CD14-positive monocyte (primary cell): Measurements from ENCODE around the gene EPS8L3. TPM values are rescaled to one million over a fixed set of nuclear protein-coding genes. Genes with fewer than 3 reads are reported as not detected.

Experiments
- DNase-seq, 3 donors: peaks; one replicate each; pipeline ENCODE4 v3.0.0-alpha.2; 2011 to 2022
- H2AFZ ChIP-seq: 2 replicates; pipeline ENCODE4 v1.6.0; 2012; ENCODE audit warnings: mild to moderate bottlenecking, low read depth, low read length, inconsistent platforms; ENCODE audit not compliant: insufficient read depth, poor library complexity, severe bottlenecking
- H3K27ac ChIP-seq, 2 donors: 1 replicate in 1 of 2; 2 replicates in 1 of 2; pipeline ENCODE4 v1.5.1; 2012 to 2013; ENCODE audit warnings: low read length in 2 of 2, control low read depth in 1 of 2, inconsistent platforms in 1 of 2, low read depth in 1 of 2, mild to moderate bottlenecking in 1 of 2
- H3K27me3 ChIP-seq, 2 donors: one replicate each; pipeline versions ENCODE4 v1.6.0 to v1.6.1; 2011 to 2013; ENCODE audit warnings: low read length in 2 of 2; ENCODE audit not compliant: control insufficient read depth in 2 of 2, insufficient read depth in 2 of 2
- H3K36me3 ChIP-seq, 2 donors: replicated peaks in 1 of 2; 1 replicate in 1 of 2; 2 replicates in 1 of 2; pipeline versions ENCODE4 v1.5.1 to v1.6.1; 2012 to 2013; ENCODE audit warnings: low read length in 2 of 2, control low read depth in 1 of 2, inconsistent platforms in 1 of 2, mild to moderate bottlenecking in 1 of 2; ENCODE audit not compliant: insufficient read depth in 2 of 2, control insufficient read depth in 1 of 2
- H3K4me1 ChIP-seq, 2 donors: 1 replicate in 1 of 2; 2 replicates in 1 of 2; pipeline versions ENCODE4 v1.5.1 to v1.6.1; 2012 to 2013; ENCODE audit warnings: low read length in 2 of 2, control low read depth in 1 of 2, inconsistent platforms in 1 of 2, mild to moderate bottlenecking in 1 of 2, moderate library complexity in 1 of 2; ENCODE audit not compliant: insufficient read depth in 2 of 2, control insufficient read depth in 1 of 2
- H3K4me2 ChIP-seq: replicated peaks from 2 replicates; pipeline ENCODE3; 2012; ENCODE audit warnings: low read length, moderate library complexity, mild to moderate bottlenecking; ENCODE audit not compliant: poor library complexity, severe bottlenecking; ENCODE audit errors: extremely low read depth
- H3K4me3 ChIP-seq, 3 experiments: fragments of 200-600 bp in 1 of 3; sonication (generic) in 1 of 3; replicated peaks in 1 of 3; 1 replicate in 2 of 3; 2 replicates in 1 of 3; pipeline ENCODE4 v1.5.1; 2011 to 2013; ENCODE audit warnings: low read length in 3 of 3, mild to moderate bottlenecking in 3 of 3, control low read depth in 2 of 3, low read depth in 2 of 3, inconsistent platforms in 1 of 3, moderate library complexity in 1 of 3
- H3K79me2 ChIP-seq: 2 replicates; pipeline ENCODE4 v1.6.0; 2012; ENCODE audit warnings: mild to moderate bottlenecking, control low read depth, inconsistent platforms, low read length, moderate library complexity; ENCODE audit not compliant: insufficient read depth
- H3K9ac ChIP-seq: 2 replicates; pipeline ENCODE4 v1.6.0; 2017; ENCODE audit warnings: low read length, mild to moderate bottlenecking; ENCODE audit not compliant: insufficient read depth, poor library complexity, severe bottlenecking
- H3K9me3 ChIP-seq, 2 donors: replicated peaks in 1 of 2; 1 replicate in 1 of 2; 2 replicates in 1 of 2; pipeline versions ENCODE4 v1.5.1 to v1.6.1; 2012 to 2013; ENCODE audit warnings: low read length in 2 of 2, control low read depth in 1 of 2; ENCODE audit not compliant: control insufficient read depth in 1 of 2, insufficient read depth in 1 of 2
- H4K20me1 ChIP-seq: 2 replicates; pipeline ENCODE4 v1.6.0; 2012; ENCODE audit warnings: mild to moderate bottlenecking, low read length, control low read depth, moderate library complexity; ENCODE audit not compliant: insufficient read depth
- H3K27ac Mint-ChIP-seq, 7 donors: one replicate each; pipeline ENCODE4 v1.8.0; 2020; ENCODE audit warnings: mild to moderate bottlenecking in 7 of 7, mixed read lengths in 7 of 7, moderate library complexity in 6 of 7, inconsistent platforms in 2 of 7
- H3K27me3 Mint-ChIP-seq, 3 donors: one replicate each; pipeline ENCODE4 v1.8.0; 2021 to 2022; ENCODE audit warnings: low read depth in 3 of 3, mild to moderate bottlenecking in 3 of 3, mixed read lengths in 3 of 3, moderate library complexity in 3 of 3, inconsistent platforms in 1 of 3
- H3K36me3 Mint-ChIP-seq, 2 donors: one replicate each; pipeline ENCODE4 v1.8.0; 2020; ENCODE audit warnings: mixed read lengths in 2 of 2, inconsistent platforms in 1 of 2, mild to moderate bottlenecking in 1 of 2
- H3K4me1 Mint-ChIP-seq: one replicate; pipeline ENCODE4 v1.8.0; 2020; ENCODE audit warnings: mild to moderate bottlenecking, mixed read lengths
- H3K4me3 Mint-ChIP-seq, 2 donors: one replicate each; pipeline ENCODE4 v1.8.0; 2020; ENCODE audit warnings: mild to moderate bottlenecking in 2 of 2, mixed read lengths in 2 of 2, moderate library complexity in 1 of 2
- H3K9me3 Mint-ChIP-seq, 7 donors: one replicate each; pipeline ENCODE4 v1.8.0; 2020 to 2022; ENCODE audit warnings: mixed read lengths in 7 of 7, mild to moderate bottlenecking in 6 of 7, moderate library complexity in 6 of 7, inconsistent platforms in 2 of 7
- CTCF ChIP-seq: fragments of 200-600 bp; IDR thresholded peaks from one replicate; pipeline ENCODE4 v1.8.0; 2022; ENCODE audit warnings: antibody characterized with exemption, mild to moderate bottlenecking
- WGBS: methylation state at CpG from one replicate; pipeline ENCODE4 v1.1.5; 2013; ENCODE audit warnings: missing lambda C conversion rate; ENCODE audit not compliant: insufficient coverage; 5-methylcytosine and 5-hydroxymethylcytosine counted together
- intact Hi-C, 2 donors: fragments of 100-400 bp; cut with micrococcal nuclease; formaldehyde crosslinking; loops; one replicate each; pipeline versions ENCODE4 v1.15.0 to v1.15.1; 2023
- polyA plus RNA-seq, 3 donors: library from polyadenylated mRNA; depleted of rRNA in 1 of 3; unstranded in 2 of 3; stranded (reverse) in 1 of 3; fragments of 300-500 nt in 2 of 3; fragments of >200 nt in 1 of 3; fragmentation: Illumina TruSeq in 2 of 3; gene quantifications; 1 replicate in 2 of 3; 2 replicates in 1 of 3; pipeline ENCODE4 v1.2.3, GENCODE V29; 2012 to 2021

The EPS8L3 gene
- polyA plus RNA-seq, 3 donors = not detected

- no peak overlapping the region for H3K4me3 Mint-ChIP-seq
Measured at GRCh38 chr1:109785446-109786111, 21.9 kb upstream of the EPS8L3 start.

More at GRCh38 chr1:109785446-109786111, 21.9 kb upstream of the EPS8L3 start:
- Histone ChIP-seq H3K36me3 (no peaks in the 10 kb centered on the region), H3K4me3 (no peak overlapping the region), H3K4me2 (no peak overlapping the region), H2AFZ (no peak overlapping the region), H3K27me3 (no peaks in the 10 kb centered on the region), H3K9ac (no peak overlapping the region), H3K9me3 (no peaks in the 10 kb centered on the region), H3K4me1 (peaks cover 17 to 25% of the 10 kb centered on the region in 2 donors), H3K79me2 (no peaks in the 10 kb centered on the region), H3K27ac (no peak overlapping the region), H4K20me1 (no peaks in the 10 kb centered on the region)
- intact Hi-C loops = no loop called here
- WGBS = 96% methylated on average over 4 of the region's 4 CpGs
- Mint-ChIP-seq H3K4me1 (peaks cover 25% of the 10 kb centered on the region), H3K9me3 (peaks cover 0 to 7% (median 0%) of the 10 kb centered on the region in 7 donors), H3K27ac (no peak overlapping the region), H3K27me3 (peaks cover 0 to 12% (median 2%) of the 10 kb centered on the region in 3 donors), H3K36me3 (peaks cover 0 to 2% of the 10 kb centered on the region in 2 donors)
- no peak for DNase-seq
- TF ChIP-seq CTCF = no peak
